Measurements from ENCODE around the gene BAHCC1.
A peak's percentile ranks its signal among the peaks of the same experiment; 100 is the strongest.

Gene BAHCC1

DNA sequence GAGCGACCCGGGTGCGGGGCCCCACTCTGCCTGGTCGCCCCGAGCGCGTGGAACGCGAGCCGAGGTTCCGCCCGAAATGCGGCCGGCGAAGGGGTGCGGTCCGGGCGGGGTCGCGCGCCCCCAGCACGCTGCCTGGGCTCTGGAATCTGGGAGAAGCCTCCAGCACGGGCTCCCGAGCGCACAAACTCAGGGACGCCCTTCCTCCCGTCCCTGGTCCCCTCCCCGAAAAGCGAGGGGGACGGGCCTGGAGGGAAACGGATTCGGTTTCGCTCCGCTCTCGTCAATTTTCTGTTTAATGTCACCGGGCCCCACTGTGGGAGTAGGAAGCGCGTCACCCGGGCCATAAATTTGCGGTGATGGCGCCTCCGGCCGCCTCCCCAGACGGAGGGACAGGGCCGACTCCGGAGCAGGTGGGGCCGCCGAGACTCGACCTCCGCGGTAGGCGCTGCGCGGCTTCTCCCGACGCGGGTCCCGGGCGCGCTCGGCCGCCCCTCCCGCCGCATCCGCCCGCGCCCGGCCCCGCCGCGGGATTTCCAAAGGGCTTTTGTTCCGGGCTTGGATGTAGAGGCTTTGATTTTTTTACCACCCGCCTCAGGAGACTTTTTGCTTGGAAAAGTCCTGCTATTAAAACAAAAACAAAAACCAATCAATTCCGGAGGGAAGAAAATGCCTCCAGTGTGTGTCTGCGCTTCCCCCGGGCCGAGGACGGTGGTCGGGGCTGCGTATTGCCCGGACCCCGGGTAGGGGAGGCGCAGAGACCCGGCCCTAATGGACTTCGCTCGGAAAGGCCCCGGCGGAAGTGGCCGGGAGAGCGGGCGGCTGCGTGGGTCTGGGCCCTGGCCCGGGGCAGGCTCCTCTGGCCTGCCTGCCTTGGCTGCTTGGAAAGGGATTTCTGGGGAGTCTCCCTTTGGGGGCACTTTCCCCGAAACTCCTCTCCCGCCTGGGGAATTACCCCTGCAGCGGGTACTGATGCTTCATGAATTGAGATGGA, 7.9 kb upstream of the BAHCC1 start:
- no peak for FAIRE-seq

DNA sequence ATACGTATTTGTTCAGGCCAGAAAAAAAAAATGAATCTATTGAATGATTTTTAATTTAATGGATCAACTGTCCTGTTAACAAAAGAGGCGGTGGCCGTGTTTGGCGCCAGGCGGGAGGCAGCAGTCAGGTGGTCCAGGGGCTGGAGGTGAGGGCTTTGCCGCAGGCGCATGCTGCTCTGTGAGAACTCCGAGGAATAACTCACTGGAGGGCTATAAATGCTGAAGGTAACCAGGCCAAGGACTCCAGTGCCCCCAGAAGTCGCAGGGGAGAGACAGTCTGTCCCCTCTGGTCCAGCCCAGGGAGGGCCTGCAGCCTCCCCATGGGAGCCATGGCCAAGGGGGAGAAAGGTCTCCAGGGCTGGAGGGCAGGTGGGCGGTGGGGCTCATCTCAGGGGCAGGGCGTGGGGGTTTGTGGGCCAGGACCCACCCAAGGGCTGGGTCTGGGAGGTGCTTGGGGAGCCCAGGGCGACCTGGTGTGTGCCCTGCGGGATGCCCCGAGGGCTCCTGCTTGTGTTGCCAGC, 7.1 kb upstream of the BAHCC1 start:
- FAIRE-seq: no peak

DNA sequence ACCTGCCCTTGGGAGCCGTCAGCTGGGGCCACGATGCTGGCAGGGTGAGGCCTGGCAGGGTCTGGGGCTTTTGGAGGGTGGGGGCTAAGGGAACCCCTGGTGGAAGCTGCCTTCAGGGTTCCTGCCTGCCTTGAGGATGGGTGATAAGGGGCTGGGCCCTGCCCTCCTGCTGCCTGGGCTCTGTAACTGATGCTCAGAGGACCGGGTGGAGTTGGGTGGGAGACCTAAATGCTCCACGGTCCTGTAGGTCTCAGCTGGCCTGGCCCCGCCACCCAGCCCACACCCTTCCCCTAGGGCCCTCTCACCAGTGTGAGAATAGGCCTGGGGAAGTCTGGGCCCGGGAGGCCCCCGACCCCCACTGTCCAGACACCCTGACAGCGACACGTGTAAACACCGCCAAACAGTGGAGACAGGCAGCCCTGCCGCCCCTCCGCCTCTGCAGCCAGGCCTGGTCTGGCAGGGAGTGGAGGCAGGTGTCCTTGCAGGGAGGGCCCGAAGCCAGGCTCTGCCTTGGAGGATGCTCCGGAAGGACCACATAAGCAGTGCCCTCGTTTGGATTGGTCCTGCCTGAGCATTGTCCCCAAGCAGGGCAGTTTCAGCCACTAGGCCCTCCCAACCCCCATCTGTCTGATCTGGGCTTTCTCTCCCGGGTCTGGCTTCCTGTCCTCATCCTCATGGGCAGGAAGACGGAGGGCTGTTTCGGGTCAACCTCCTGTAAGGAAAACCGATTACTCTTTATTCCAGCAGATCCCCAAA, 6.5 kb upstream of the BAHCC1 start:
- no peak for FAIRE-seq

GRCh38 chr17:81389585-81389984, 5.7 kb upstream of the BAHCC1 start:
- no peak for FAIRE-seq

GRCh38 chr17:81390029-81390872, 5.0 kb upstream of the BAHCC1 start:
- no peak for FAIRE-seq

GRCh38 chr17:81390873-81391255, 4.4 kb upstream of the BAHCC1 start:
- FAIRE-seq: no peak

GRCh38 chr17:81391293-81391935, 3.8 kb upstream of the BAHCC1 start:
- no peak for FAIRE-seq

DNA sequence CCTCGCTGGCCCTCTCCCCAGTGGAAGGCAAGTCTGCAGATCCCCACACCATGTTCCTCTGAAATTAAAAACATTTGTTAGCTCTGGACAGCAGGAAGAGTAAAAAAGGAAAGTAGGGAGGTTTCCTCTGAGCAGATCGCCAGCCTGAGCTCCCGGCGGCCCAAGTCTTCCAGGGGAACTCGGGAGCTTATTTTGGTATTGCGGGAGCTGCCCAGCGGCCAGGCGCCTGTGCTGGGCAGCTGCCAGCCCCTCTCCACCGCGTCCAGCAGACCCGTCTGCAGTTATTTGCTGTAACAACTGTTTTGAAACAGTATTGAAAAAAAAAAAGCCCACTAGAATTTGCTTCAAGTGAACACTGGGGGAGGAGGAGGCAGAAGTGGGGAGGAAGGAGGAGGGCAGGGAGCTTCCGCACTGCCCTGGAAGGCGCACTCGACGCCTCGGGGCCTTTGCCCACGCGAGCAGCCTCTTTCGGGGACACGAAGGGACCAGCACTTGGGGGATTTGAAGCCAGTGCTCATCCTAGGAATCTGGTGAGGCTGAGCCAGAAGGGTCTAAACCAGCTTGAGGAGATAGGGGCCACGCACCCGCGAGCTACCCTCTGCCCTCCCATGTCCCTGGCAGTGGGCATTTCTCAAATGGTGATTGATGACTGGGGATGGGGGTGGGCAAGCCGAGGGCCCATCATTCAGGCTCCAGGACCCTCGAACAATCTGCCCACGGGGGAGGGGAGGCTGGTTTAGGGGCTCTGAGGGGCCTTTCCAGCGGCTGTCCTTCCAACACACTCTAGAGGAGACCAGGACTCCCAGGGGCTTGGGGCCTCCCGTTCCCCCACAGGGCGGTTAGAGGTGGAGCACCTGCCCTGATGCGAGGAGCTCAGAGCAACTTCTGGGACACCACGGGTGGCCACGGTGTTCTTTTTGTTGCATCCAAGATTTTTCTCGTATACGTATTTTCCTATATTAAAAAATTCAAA, 3.0 kb upstream of the BAHCC1 start:
- no peak for FAIRE-seq

GRCh38 chr17:81392909-81393654, 2.2 kb upstream of the BAHCC1 start:
- no peak for FAIRE-seq

- peak; percentile 98 for FAIRE-seq
Observed at GRCh38 chr17:81393684-81394376, 1.4 kb upstream of the BAHCC1 start.

DNA sequence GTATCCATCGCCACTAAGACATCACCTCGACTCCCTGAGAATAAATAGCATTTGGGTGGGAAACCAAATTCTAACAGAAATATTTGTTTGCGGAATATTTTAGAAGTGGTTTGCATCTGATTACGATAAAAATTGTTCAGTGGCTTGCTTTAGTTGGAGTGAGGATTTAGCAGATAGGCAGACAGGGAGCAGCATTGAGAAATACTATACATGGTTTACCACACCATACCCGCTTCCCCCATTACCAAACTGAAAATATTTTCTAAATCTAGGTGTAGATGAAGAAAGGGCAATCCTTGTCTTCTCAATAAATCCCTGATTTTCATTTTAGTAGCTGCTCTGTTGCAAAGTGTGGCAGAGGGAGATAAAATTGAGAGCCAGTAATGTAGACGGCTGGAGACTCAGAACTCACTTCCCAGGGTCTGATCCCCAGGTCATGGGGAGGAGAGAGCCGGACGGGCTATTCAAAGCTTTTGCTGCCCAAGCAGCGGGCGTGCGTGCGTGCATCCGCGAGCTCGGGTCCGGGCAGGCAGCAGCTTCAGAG, 808 bp upstream of the BAHCC1 start:
- FAIRE-seq: no peak

GRCh38 chr17:81395600-81396277, 482 bp downstream of the BAHCC1 start:
- FAIRE-seq: no peak

- no peak for FAIRE-seq
Observed at GRCh38 chr17:81396278-81396721, 1.0 kb downstream of the BAHCC1 start.

DNA sequence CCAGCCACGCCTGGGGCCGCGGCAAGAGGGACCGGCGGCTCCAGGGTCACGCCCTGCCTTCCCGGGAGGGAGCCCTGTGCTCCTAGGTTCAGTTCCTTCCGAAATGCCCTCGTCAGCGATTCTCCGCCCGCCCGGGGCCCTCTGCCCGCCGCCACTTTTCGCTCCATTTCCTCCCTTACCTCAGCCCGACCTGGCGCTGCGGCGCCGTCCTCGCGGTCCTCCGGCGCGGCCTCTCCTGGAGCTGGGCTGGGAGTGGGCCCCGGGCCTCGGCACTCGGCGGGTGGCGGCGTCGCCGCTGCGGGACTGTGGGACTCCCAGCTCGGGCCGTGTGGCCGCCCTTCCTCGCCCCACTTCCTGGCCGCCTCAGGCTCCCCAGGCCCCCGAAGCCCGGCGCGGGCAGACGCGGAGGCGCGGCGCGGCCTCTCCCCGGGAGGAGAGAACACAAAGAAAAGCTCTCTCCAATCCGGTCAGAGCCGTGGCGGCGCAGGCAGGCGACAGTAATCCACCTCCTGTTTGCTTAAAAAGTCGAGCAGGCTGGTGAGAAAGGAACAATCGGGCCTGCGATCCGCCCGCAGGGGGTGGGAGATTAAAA, 1.6 kb downstream of the BAHCC1 start:
- FAIRE-seq: no peak

DNA sequence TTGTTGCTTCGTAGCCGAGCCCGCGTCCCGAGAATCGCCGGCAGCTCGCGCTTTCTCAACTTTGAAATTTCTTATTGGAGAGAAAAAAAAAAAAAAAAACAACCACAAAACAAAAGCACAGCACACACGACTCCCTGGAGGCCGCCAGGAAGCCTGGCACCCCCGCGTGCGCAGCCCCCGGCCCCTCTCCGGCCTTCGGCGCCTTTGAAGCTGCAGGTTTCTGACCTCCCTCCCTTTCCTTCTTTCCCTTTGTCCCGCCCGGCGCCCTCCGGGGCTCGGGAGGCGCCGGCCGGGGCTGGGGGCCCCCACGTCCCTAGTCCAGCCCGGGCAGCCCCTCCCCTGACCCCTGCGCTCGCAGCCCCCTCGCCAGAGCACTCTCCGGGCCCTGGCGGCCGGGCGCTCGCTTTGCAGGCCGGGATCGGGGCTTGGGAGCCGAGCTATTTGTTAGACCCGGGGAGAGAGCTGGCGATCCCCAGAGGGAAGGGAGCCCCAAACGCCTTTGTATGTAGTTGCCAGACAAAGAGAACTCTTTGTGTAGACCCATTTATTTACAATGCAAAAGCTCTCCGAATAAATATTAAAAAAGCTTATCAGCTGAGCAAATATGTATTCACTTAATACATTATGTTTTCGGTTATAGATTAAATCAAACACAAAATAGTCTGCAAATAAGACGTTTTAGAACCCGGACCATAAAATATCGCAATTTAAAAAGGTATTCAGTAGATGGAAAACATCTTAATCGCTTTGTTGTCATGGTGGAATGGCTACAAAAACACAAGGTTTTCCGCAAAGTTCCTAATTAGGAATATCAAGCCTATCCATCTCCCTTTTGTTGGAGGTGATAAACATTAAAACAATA, 2.3 kb downstream of the BAHCC1 start:
- no peak for FAIRE-seq

DNA sequence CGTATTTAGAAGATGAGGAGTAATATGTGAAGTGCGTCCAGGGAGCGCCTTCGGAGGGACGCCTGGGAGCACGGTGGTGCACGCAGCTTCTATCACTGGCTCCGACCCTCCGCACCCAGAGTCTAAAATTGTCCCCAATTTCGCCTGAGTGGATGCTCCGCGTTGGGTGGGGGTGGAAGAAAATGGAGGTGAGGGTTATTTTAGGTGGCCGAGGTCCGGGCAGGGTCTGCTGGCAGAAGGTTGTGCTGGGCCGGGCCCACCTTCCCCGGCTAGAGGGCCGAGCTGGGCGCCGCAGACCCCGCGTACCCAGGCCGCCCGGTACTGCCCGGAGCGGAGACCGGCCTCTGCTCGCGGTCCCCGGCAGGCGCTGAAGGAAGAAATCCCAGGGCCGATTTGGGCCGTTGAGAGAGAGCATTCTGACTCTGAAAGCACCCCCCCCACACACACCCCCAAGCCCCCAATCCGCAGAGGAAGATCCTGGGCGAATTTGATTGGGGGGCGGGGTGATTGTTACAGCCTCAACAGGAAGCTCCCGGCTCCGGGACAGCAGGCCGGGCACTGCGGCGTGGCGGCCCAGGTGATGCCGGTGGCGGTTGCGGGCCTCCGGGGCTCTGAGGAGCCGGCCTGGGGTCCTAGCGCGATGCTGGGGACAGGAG, 3.0 kb downstream of the BAHCC1 start:
- FAIRE-seq: no peak
